KOPT-K1 (cell line): ENCODE results near the gene CD28.
A peak's percentile ranks its signal among the peaks of the same experiment; 100 is the strongest.

Experiments used
- H3K27ac ChIP-seq: fragments of 200-600 bp; sonication (generic); 2 replicates; pipeline ENCODE4 v1.5.1; 2016; ENCODE audit warnings: antibody characterized with exemption, mild to moderate bottlenecking, low read depth, low read length; ENCODE audit not compliant: poor library complexity, severe bottlenecking
- H3K36me3 ChIP-seq: fragments of 200-600 bp; sonication (generic); 2 replicates; pipeline ENCODE4 v1.5.1; 2017; ENCODE audit warnings: antibody characterized with exemption, mild to moderate bottlenecking, low read length, moderate library complexity; ENCODE audit not compliant: insufficient read depth
- H3K9me3 ChIP-seq: fragments of 200-600 bp; sonication (generic); 2 replicates; pipeline ENCODE4 v1.5.1; 2017; ENCODE audit warnings: antibody characterized with exemption, low read length, mild to moderate bottlenecking; ENCODE audit not compliant: insufficient read depth, poor library complexity, severe bottlenecking

CD28 gene

DNA sequence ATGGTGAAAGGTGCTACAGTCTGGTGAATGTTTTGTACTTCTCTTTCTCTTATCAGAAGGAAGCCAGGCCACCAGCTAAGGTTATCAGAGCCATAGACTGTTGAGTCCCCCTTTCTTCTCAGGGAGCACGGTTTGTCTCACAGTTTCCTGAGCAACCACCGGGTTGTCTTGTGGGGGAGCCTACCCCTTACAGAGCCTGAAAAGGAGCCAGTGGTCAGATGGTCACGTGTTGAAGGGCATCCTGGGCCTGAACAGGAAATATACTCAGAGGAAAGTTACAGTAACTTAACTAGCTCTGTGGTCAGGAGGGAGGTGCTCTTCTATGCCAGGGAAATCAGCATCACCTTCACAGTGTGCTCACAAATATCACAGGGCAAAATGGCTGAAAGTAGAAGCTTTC is 11.6 kb downstream of the CD28 start:
- H3K9me3 ChIP-seq = no peaks in the 10 kb centered on the region
- H3K36me3 ChIP-seq = peaks cover 32% of the 10 kb centered on the region
- peak overlapping the region; percentile 87 for H3K27ac ChIP-seq

GRCh38 chr2:203719456-203720410 is 13.3 kb downstream of the CD28 start:
- peaks cover 28% of the 10 kb centered on the region for H3K36me3 ChIP-seq
- H3K27ac ChIP-seq = peak overlapping the region; percentile 87
- H3K9me3 ChIP-seq = no peaks in the 10 kb centered on the region

DNA sequence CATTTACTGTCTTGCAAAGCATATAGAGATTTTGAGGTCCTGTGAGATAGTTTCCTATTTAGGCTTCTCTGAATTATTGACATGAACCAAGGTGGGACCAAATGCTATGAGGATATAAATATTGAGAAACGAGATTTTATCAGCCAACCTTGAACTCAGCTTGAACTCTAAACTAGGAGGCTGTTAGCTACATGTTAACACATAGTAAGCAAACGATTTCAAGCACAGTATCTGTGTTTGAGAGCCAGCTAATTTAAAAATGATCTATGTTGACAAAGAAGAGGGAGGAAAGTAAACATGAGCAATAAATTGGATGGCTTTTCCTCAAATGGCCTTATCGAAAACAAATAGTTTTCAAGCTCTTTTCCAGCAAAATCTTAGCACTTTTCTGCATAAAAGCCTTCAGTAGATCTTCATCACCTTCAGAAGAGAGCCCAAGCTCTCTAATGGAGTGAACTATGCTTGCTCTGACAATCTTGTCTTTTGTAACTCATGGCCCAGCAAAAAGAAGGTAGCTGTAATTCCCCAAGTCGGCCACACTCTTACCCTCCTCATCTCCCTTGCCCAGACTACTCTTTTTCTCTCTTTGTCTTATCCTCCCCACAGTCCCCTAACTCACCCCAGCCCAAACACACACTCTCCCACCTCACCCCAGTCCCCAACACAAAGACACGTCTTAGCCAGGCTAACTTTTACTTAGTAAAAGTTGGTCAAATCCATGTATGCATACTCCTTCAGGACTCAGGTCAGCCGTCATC is 14.7 kb downstream of the CD28 start:
- no peaks in the 10 kb centered on the region for H3K9me3 ChIP-seq
- peak overlapping the region; percentile 87 for H3K27ac ChIP-seq
- H3K36me3 ChIP-seq = peaks cover 18% of the 10 kb centered on the region

- H3K9me3 ChIP-seq = no peaks in the 10 kb centered on the region
- peak overlapping the region; percentile 87 for H3K27ac ChIP-seq
- H3K36me3 ChIP-seq = peaks cover 20% of the 10 kb centered on the region
Measured at GRCh38 chr2:203721781-203722300, 15.4 kb downstream of the CD28 start.

DNA sequence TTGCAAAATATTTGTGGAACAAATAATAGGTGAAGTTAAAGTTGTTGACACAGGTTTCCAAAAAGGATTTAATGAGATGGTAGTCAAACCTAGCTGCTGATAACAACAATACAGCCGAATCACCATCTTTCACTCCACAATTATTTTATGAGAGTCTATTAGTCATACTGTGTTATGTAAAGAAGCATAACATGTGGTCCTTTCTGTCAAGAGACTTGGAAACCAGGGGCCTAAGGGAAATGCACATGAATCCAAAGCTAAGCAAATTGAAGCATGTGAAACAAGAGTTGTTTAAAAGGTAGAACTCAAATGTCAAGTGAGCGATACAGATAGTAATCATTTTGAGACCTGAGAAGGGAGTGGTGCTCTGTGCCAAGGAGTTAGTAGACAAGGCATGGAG is 16.0 kb downstream of the CD28 start:
- H3K27ac ChIP-seq = peak overlapping the region; percentile 87
- H3K36me3 ChIP-seq = peaks cover 26% of the 10 kb centered on the region
- no peaks in the 10 kb centered on the region for H3K9me3 ChIP-seq

DNA sequence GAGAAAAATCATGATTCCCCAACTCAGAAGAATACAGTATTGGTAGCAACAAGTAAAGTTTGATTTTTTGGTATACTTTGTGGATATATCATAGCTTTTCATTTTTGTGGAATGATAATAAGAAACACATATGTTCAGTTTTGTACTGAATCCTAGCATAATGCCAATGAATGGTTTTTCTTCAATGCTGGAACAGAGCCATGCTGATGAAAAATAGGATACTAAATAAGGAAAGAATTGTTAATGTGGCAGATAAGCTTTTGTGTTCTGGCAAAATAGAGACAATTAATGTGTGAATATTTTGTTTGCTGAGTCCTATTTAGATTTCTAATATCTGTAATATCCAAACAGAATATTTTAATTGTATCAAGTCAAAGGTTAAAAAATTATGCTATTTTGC is 21.9 kb downstream of the CD28 start:
- Histone ChIP-seq H3K9me3 (no peaks in the 10 kb centered on the region), H3K27ac (no peak overlapping the region), H3K36me3 (peaks cover 71% of the 10 kb centered on the region)

GRCh38 chr2:203730076-203730729 is 23.8 kb downstream of the CD28 start:
- Histone ChIP-seq H3K36me3 (peaks cover 89% of the 10 kb centered on the region), H3K27ac (peak overlapping the region; percentile 35), H3K9me3 (no peaks in the 10 kb centered on the region)

DNA sequence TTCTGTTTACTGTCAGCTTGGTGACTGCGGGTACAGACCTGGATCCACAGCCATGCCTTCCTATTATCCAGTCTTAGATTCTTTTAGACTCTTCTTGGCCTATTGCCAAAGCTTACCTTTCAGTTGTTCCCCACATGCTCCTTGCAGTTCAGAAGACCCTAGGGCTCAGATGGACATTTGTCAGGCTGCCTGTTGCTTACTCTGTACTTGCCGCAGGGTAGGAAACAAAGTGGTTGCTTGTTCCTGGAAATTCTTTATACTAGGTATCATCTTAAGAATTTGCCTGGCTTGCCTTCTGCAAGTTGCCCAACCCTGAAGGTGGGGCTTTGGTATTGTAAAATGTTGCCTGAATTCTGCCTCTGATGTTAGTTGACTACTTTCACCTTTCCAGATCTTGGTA is 24.4 kb downstream of the CD28 start:
- Histone ChIP-seq H3K36me3 (peaks cover 96% of the 10 kb centered on the region), H3K27ac (peak overlapping the region; percentile 35), H3K9me3 (no peaks in the 10 kb centered on the region)

GRCh38 chr2:203732092-203732952 is 25.9 kb downstream of the CD28 start:
- Histone ChIP-seq H3K9me3 (no peaks in the 10 kb centered on the region), H3K36me3 (peaks cover 97% of the 10 kb centered on the region), H3K27ac (peak overlapping the region; percentile 35)

DNA sequence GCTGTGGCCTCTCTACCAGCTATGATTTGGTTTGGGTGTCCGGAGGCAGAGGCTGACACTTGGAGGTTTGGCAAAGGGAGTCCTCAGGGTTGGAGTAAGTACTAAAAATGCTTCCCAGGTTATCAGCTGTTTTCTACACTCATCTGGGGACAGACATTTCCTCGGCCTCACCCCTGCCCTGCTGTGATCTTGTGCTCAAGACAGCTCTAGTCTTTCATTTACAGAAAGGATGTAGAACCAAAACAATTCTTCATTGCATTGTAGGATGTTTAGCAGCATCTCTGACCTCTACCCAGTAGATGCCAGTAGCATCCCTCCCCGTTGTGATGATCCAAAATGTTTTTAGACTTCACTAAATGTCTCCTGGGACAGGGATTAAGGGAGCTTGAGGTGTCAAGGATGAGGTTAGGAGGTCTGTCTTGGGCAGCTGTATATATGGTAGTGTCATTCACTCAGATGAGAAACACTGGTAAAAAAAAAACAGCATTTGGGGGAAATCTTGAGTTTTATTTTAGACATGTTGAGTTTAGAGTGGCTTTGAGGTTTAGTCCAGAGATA is 26.6 kb downstream of the CD28 start:
- Histone ChIP-seq H3K36me3 (peaks cover 100% of the 10 kb centered on the region), H3K27ac (peak overlapping the region; percentile 35), H3K9me3 (no peaks in the 10 kb centered on the region)

GRCh38 chr2:203733684-203734083 is 27.2 kb downstream of the CD28 start:
- Histone ChIP-seq H3K36me3 (peaks cover 100% of the 10 kb centered on the region), H3K9me3 (no peaks in the 10 kb centered on the region), H3K27ac (peak overlapping the region; percentile 35)

DNA sequence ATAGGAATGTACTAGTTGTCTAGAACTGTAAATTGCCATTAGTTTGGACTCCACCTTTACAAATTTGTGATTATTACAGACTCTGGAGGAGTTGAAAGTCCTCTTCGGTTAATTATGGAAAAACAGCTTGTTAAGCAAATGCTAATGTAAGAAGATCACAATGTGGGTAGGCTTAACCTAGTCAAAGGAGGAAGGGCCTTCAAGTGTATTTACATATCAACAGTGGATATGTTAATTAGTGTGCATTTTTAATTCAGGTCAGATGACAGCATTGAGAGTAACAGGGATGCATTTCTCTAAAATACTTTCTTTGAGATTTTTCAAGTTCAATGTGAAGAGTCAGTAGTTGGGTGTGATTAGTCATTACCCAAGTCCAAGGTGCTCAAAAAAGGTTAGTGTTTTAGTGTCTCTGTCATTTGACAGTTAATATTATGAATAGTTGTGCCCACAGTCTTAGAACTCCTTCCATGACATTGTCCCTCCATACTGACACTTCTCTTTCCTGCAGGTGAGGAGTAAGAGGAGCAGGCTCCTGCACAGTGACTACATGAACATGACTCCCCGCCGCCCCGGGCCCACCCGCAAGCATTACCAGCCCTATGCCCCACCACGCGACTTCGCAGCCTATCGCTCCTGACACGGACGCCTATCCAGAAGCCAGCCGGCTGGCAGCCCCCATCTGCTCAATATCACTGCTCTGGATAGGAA is 28.0 kb downstream of the CD28 start:
- H3K36me3 ChIP-seq = peaks cover 95% of the 10 kb centered on the region
- peak overlapping the region; percentile 27 for H3K27ac ChIP-seq
- no peaks in the 10 kb centered on the region for H3K9me3 ChIP-seq

- H3K27ac ChIP-seq = peak overlapping the region; percentile 98
- no peaks in the 10 kb centered on the region for H3K9me3 ChIP-seq
- H3K36me3 ChIP-seq = peaks cover 66% of the 10 kb centered on the region
Measured at GRCh38 chr2:203737360-203737759, 30.9 kb downstream of the CD28 start.
